Keratinocyte (primary cell): Measurements from ENCODE around the gene TNFRSF4. TPM values are rescaled to one million over a fixed set of nuclear protein-coding genes. Genes with fewer than 3 reads are reported as not detected.

ENCODE experiments used
- DNase-seq: peaks from one replicate; pipeline ENCODE4 v3.0.0-alpha.2; 2011; ENCODE audit warnings: low read depth, missing footprints, low spot score
- FAIRE-seq: peaks from 2 replicates; lab custom pipeline; 2011; peaks lifted over from hg19 to GRCh38; lab: Jason Lieb, UNC
- H2AFZ ChIP-seq: 2 replicates; pipeline ENCODE4 v1.6.0; 2012; ENCODE audit warnings: low read length, control low read depth, inconsistent platforms; ENCODE audit not compliant: control insufficient read depth
- H3K27ac ChIP-seq: 2 replicates; pipeline ENCODE4 v1.5.1; 2011; ENCODE audit warnings: low read length; ENCODE audit not compliant: control insufficient read depth, insufficient read depth
- H3K27me3 ChIP-seq: 3 replicates; pipeline ENCODE4 v1.6.0; 2011; ENCODE audit warnings: low read length; ENCODE audit not compliant: control insufficient read depth, insufficient read depth; ENCODE audit errors: extremely low read depth
- H3K36me3 ChIP-seq, 2 experiments: 2 replicates in 1 of 2; 3 replicates in 1 of 2; pipeline ENCODE4 v1.5.1; 2011; ENCODE audit warnings: low read length in 2 of 2, mild to moderate bottlenecking in 1 of 2; ENCODE audit not compliant: control insufficient read depth in 2 of 2, insufficient read depth in 2 of 2; ENCODE audit errors: extremely low read depth in 1 of 2
- H3K4me1 ChIP-seq: 3 replicates; pipeline ENCODE4 v1.5.1; 2011; ENCODE audit warnings: low read length; ENCODE audit not compliant: control insufficient read depth, insufficient read depth; ENCODE audit errors: extremely low read depth
- H3K4me2 ChIP-seq: 3 replicates; pipeline ENCODE4 v1.6.0; 2011; ENCODE audit warnings: low read depth, low read length; ENCODE audit not compliant: control insufficient read depth, insufficient read depth; ENCODE audit errors: extremely low read depth
- H3K4me3 ChIP-seq, 3 experiments: fragments of 200-600 bp in 1 of 3; sonication (generic) in 1 of 3; 2 replicates in 2 of 3; 3 replicates in 1 of 3; pipeline ENCODE4 v1.5.1; 2011 to 2016; ENCODE audit warnings: low read length in 3 of 3, mild to moderate bottlenecking in 3 of 3, control low read depth in 2 of 3, inconsistent platforms in 1 of 3, low read depth in 1 of 3, mixed read lengths in 1 of 3, mixed run types in 1 of 3, moderate library complexity in 1 of 3; ENCODE audit not compliant: control insufficient read depth in 2 of 3, insufficient read depth in 2 of 3; ENCODE audit errors: extremely low read depth in 1 of 3
- H3K79me2 ChIP-seq: 2 replicates; pipeline ENCODE4 v1.6.0; 2012; ENCODE audit warnings: low read length; ENCODE audit not compliant: control insufficient read depth, insufficient read depth
- H3K9ac ChIP-seq: 3 replicates; pipeline ENCODE4 v1.6.0; 2011; ENCODE audit warnings: low read length; ENCODE audit not compliant: control insufficient read depth, insufficient read depth; ENCODE audit errors: extremely low read depth
- H3K9me1 ChIP-seq: 3 replicates; pipeline ENCODE4 v1.6.0; 2011; ENCODE audit warnings: low read length; ENCODE audit not compliant: control insufficient read depth, insufficient read depth; ENCODE audit errors: extremely low read depth
- H3K9me3 ChIP-seq: 2 replicates; pipeline ENCODE4 v1.5.1; 2012; ENCODE audit warnings: low read depth, low read length; ENCODE audit not compliant: control insufficient read depth
- H4K20me1 ChIP-seq: 3 replicates; pipeline ENCODE4 v1.6.0; 2011; ENCODE audit warnings: low read length; ENCODE audit not compliant: control insufficient read depth, insufficient read depth; ENCODE audit errors: extremely low read depth
- EZH2 ChIP-seq: IDR thresholded peaks from one replicate; pipeline ENCODE4 v1.6.1; 2012; ENCODE audit warnings: inconsistent platforms, mild to moderate bottlenecking, low read length, moderate library complexity
- dilution Hi-C: fragments of 300-500 bp; cut with MboI; formaldehyde crosslinking; loops from one replicate; pipeline ENCODE4 v1.7.0; 2020; ENCODE audit warnings: low sequenced_read_pairs; ENCODE audit not compliant: extremely low pct_ligation_motif_present
- polyA plus RNA-seq, 5 experiments: library from polyadenylated mRNA; depleted of rRNA in 3 of 5; stranded (reverse) in 3 of 5; stranded (forward) in 1 of 5; unstranded in 1 of 5; fragments of >200 nt; gene quantifications; 1 replicate in 1 of 5; 2 replicates in 3 of 5; 3 replicates in 1 of 5; pipeline versions ENCODE4 v1.2.1 to v1.2.3, GENCODE V29; 2011 to 2012; ENCODE audit warnings: missing spikeins in 2 of 5, low read depth in 1 of 5, low replicate concordance in 1 of 5
- TF ChIP-seq, protein P1 (sequence below), 3 experiments: IDR thresholded peaks in 1 of 3; conservative IDR thresholded peaks in 1 of 3; optimal IDR thresholded peaks in 1 of 3; 2 replicates in 2 of 3; 3 replicates in 1 of 3; pipeline versions ENCODE3 to v1.5.1; 2011; ENCODE audit warnings: low read length in 3 of 3, mild to moderate bottlenecking in 3 of 3, moderate library complexity in 2 of 3, control low read depth in 1 of 3, inconsistent platforms in 1 of 3; ENCODE audit not compliant: insufficient read depth in 2 of 3; ENCODE audit errors: extremely low read depth in 1 of 3

The TNFRSF4 gene
- polyA plus RNA-seq, 1 donor (not counting 4 experiments of a cell fraction or from before 2014, with no cell fraction given), result not detected

DNA sequence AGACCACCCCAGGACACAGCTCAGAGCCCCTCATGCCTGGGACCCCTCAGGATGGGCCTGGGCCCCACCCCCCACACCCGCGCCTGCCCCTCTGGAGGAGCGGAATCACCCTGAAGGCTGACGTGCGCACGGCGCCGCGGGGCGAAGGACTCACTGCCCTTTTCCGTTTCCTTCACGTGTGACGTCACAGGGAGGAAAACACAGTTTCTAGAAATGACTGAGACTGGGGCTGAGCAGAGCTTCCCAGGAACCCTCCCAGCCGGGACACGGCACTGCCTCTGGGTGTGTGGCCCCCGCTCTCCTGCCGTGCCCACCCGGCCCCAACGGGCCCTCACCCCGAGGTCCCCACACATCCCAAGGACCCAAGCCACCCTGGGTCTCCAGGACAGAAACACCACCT, 5.4 kb upstream of the TNFRSF4 start:
- peaks cover 2% of the 10 kb centered on the region for H3K9me1 ChIP-seq
- H3K27ac ChIP-seq, result no peak overlapping the region
- H3K9me3 ChIP-seq, result no peaks in the 10 kb centered on the region
- FAIRE-seq, result no peak
- TF ChIP-seq, protein P1, sequence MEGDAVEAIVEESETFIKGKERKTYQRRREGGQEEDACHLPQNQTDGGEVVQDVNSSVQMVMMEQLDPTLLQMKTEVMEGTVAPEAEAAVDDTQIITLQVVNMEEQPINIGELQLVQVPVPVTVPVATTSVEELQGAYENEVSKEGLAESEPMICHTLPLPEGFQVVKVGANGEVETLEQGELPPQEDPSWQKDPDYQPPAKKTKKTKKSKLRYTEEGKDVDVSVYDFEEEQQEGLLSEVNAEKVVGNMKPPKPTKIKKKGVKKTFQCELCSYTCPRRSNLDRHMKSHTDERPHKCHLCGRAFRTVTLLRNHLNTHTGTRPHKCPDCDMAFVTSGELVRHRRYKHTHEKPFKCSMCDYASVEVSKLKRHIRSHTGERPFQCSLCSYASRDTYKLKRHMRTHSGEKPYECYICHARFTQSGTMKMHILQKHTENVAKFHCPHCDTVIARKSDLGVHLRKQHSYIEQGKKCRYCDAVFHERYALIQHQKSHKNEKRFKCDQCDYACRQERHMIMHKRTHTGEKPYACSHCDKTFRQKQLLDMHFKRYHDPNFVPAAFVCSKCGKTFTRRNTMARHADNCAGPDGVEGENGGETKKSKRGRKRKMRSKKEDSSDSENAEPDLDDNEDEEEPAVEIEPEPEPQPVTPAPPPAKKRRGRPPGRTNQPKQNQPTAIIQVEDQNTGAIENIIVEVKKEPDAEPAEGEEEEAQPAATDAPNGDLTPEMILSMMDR (optimal IDR thresholded peaks at IDR 0.05 in 1 of 3, IDR thresholded peaks at IDR 0.05 in 1 of 3, conservative IDR thresholded peaks at IDR 0.05 in 1 of 3; ENCODE audit: extremely low read depth in 1 of 3, insufficient read depth in 2 of 3, low read length in 3 of 3), result no peak
- TF ChIP-seq EZH2, result no peak
- no peaks in the 10 kb centered on the region for H4K20me1 ChIP-seq
- no peak overlapping the region for H3K4me2 ChIP-seq
- H3K79me2 ChIP-seq, result peaks cover 2% of the 10 kb centered on the region
- no peaks in the 10 kb centered on the region for H3K27me3 ChIP-seq
- no peak overlapping the region for H2AFZ ChIP-seq
- peaks cover 28 to 30% of the 10 kb centered on the region in 2 experiments for H3K36me3 ChIP-seq
- peaks cover 8% of the 10 kb centered on the region for H3K4me1 ChIP-seq
- DNase-seq, result no peak
- H3K9ac ChIP-seq, result no peak overlapping the region
- dilution Hi-C loops, result no loop called here
- H3K4me3 ChIP-seq, result no peak overlapping the region

DNA sequence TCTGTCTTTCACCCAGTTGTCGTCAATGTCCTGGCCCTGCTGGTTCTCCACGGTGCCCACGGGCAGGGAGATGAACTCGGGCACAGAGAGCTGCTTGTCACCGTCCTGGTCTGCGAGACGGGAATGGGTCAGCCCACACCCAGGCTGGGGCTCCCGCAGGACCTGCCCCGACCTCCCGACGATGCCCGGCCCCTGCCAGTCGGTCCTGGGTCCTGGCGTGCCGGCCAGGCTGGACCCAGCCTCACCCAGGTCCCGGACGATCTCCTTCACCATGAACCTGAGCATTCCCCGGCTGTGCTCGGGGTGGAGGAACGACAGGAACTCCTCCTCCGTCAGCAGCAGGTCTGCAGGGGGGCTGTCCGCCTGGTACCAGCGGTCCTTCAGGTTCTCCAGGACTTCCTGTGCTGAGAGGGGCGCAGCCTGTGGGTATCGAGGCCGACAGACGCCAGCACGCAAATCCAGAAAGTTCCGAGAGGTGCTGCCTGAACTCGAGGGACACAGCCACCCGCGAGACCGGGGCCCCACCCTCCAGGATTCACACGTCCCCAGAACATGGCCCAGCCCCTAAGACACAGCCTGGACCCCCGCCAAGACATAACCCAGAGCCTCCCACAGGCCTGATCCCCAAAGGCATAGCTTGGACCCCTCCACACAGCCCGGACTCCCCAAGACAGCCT, 4.7 kb upstream of the TNFRSF4 start:
- dilution Hi-C loops, result no loop called here

More for the DNA sequence above, 4.7 kb upstream of the TNFRSF4 start:
- Histone ChIP-seq H3K4me2 (no peak overlapping the region), H3K36me3 (peaks cover 28 to 30% of the 10 kb centered on the region in 2 experiments), H3K4me1 (peaks cover 8% of the 10 kb centered on the region), H2AFZ (no peak overlapping the region), H3K9ac (no peak overlapping the region), H3K27ac (no peak overlapping the region), H3K9me1 (peaks cover 2% of the 10 kb centered on the region), H3K79me2 (peaks cover 2% of the 10 kb centered on the region), H3K27me3 (no peaks in the 10 kb centered on the region), H3K9me3 (no peaks in the 10 kb centered on the region), H4K20me1 (no peaks in the 10 kb centered on the region), H3K4me3 (no peak overlapping the region)
- DNase-seq (no peak), FAIRE-seq (no peak)
- no peak for TF ChIP-seq EZH2
- TF ChIP-seq, protein P1 (optimal IDR thresholded peaks at IDR 0.05 in 1 of 3, IDR thresholded peaks at IDR 0.05 in 1 of 3, conservative IDR thresholded peaks at IDR 0.05 in 1 of 3; ENCODE audit: extremely low read depth in 1 of 3, insufficient read depth in 2 of 3, low read length in 3 of 3), result no peak
